Spinal cord (tissue), 10 donors: ENCODE measurements around the gene HIPK2. TPM values are rescaled to one million over a fixed set of nuclear protein-coding genes. Genes with fewer than 3 reads are reported as not detected.
A peak's percentile ranks its signal among the peaks of the same experiment; 100 is the strongest.

Source experiments
- DNase-seq, 6 donors: peaks; one replicate each; pipeline versions ENCODE4 v3.0.0 to v3.0.0-alpha.2; 2013 to 2015; ENCODE audit warnings: low spot score in 6 of 6, low read depth in 4 of 6
- H3K27ac ChIP-seq: one replicate; pipeline ENCODE4 v1.5.1; 2013; ENCODE audit warnings: low read depth, low read length, control low read depth
- H3K27me3 ChIP-seq: one replicate; pipeline ENCODE4 v1.6.1; 2013; ENCODE audit warnings: low read length; ENCODE audit not compliant: control insufficient read depth, insufficient read depth
- H3K36me3 ChIP-seq: one replicate; pipeline ENCODE4 v1.6.1; 2013; ENCODE audit warnings: low read length; ENCODE audit not compliant: control insufficient read depth, insufficient read depth
- H3K4me1 ChIP-seq: one replicate; pipeline ENCODE4 v1.6.1; 2013; ENCODE audit warnings: low read length; ENCODE audit not compliant: control insufficient read depth, insufficient read depth
- H3K4me3 ChIP-seq: one replicate; pipeline ENCODE4 v1.5.1; 2013; ENCODE audit warnings: low read depth, low read length, control low read depth
- H3K9me3 ChIP-seq: one replicate; pipeline ENCODE4 v1.6.1; 2013; ENCODE audit warnings: low read length; ENCODE audit not compliant: control insufficient read depth, insufficient read depth
- WGBS: methylation state at CpG from one replicate; pipeline ENCODE4 v1.1.5; 2013; ENCODE audit warnings: missing lambda C conversion rate; ENCODE audit not compliant: insufficient coverage; 5-methylcytosine and 5-hydroxymethylcytosine counted together
- polyA plus RNA-seq, 2 donors: library from polyadenylated mRNA; unstranded; fragments of 120-200 nt; gene quantifications; one replicate each; pipeline ENCODE4 v1.2.1, GENCODE V29; 2013; ENCODE audit not compliant: insufficient read length in 2 of 2
- total RNA-seq, 2 donors: library from RNA; depleted of rRNA in 1 of 2; stranded (reverse); fragments of 120-200 nt in 1 of 2; fragments of >200 nt in 1 of 2; gene quantifications; one replicate each; pipeline versions ENCODE4 v1.2.3 to v1.2.4, GENCODE V29; 2013 to 2014
- donor health status: healthy.

The HIPK2 gene
- total and polyA plus RNA-seq, 4 donors, result 52.6 to 142 (median 68.6) TPM

- H3K4me3 ChIP-seq, result no peak overlapping the region
- no peaks in the 10 kb centered on the region for H3K9me3 ChIP-seq
- 25% methylated on average over 7 of the region's 8 CpGs for WGBS
- peaks cover 74% of the 10 kb centered on the region for H3K4me1 ChIP-seq
- peaks cover 3% of the 10 kb centered on the region for H3K36me3 ChIP-seq
- H3K27me3 ChIP-seq, result no peaks in the 10 kb centered on the region
- DNase-seq, result no peak
- peak overlapping the region; percentile 49 for H3K27ac ChIP-seq
Measured at GRCh38 chr7:139655305-139655704, 122.5 kb downstream of the HIPK2 start.

DNA sequence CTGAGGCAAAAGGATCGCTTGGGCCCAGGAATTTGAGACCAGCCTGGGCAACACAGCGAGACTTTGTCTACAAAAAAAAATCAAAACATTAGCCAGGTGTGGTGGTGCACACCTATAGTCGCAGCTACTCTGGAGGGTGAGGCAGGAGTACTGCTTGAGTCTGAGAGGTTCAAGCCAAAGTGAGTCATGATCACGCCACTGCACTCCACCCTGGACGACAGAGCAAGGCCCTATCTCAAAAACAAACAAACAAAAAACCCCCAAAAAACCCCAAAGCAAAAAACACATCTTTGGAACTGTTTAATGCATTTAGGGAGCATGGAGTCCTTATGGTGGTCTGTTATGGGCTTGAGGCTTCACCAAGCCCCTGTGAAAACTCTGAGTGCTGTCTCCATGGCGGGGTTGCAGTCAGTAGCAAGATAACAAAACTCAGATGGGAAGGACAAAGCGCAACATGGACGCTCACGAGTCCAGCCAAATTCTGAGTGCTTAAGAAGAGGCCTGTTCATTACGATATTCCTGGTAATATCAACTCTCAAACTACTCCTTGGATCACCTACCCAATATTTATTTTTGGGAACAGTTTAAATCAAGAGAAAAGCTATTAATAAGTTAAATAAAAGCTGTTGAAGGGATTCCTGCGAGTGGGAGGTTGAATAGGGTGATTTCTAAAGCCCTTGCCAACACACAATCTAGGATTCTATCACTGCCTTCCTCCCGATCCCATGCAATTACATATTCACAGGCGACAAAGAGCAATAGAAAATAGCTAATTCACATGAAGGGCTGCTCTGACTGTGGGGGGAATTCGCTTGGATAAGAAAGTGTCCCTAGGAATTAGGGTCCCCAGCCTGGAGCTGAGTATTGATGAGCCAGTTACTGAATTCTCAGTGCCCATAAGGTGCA lies 123.3 kb downstream of the HIPK2 start:
- Histone ChIP-seq H3K4me3 (no peak overlapping the region), H3K36me3 (peaks cover 3% of the 10 kb centered on the region), H3K27me3 (no peaks in the 10 kb centered on the region), H3K4me1 (peaks cover 72% of the 10 kb centered on the region), H3K27ac (peak overlapping the region; percentile 49), H3K9me3 (no peaks in the 10 kb centered on the region)
- no peak for DNase-seq
- WGBS, result 68% methylated on average over 4 of the region's 14 CpGs

GRCh38 chr7:139651914-139652313 lies 125.9 kb downstream of the HIPK2 start:
- H3K36me3 ChIP-seq, result peaks cover 3% of the 10 kb centered on the region
- peak in 1 of 6 donors; percentile 51 for DNase-seq
- no peaks in the 10 kb centered on the region for H3K27me3 ChIP-seq
- peak overlapping the region; percentile 42 for H3K27ac ChIP-seq
- H3K4me1 ChIP-seq, result peaks cover 73% of the 10 kb centered on the region
- WGBS, result 14% methylated on average over 2 of the region's 4 CpGs
- no peak overlapping the region for H3K4me3 ChIP-seq
- H3K9me3 ChIP-seq, result no peaks in the 10 kb centered on the region

- H3K4me1 ChIP-seq, result peaks cover 75% of the 10 kb centered on the region
- no peaks in the 10 kb centered on the region for H3K9me3 ChIP-seq
- DNase-seq, result no peak
- no peaks in the 10 kb centered on the region for H3K27me3 ChIP-seq
- peaks cover 6% of the 10 kb centered on the region for H3K36me3 ChIP-seq
- no peak overlapping the region for H3K4me3 ChIP-seq
- H3K27ac ChIP-seq, result no peak overlapping the region
- WGBS, result 71% methylated on average over 2 of the region's 6 CpGs
Measured at GRCh38 chr7:139651308-139651707, 126.5 kb downstream of the HIPK2 start.

- Histone ChIP-seq H3K27me3 (no peaks in the 10 kb centered on the region), H3K36me3 (peaks cover 6% of the 10 kb centered on the region), H3K4me1 (peaks cover 76% of the 10 kb centered on the region), H3K27ac (no peak overlapping the region), H3K4me3 (no peak overlapping the region), H3K9me3 (no peaks in the 10 kb centered on the region)
- DNase-seq, result no peak
- 68% methylated on average over 7 of the region's 12 CpGs for WGBS
Measured at GRCh38 chr7:139650429-139651100, 127.2 kb downstream of the HIPK2 start.

GRCh38 chr7:139648941-139649425 lies 128.8 kb downstream of the HIPK2 start:
- peak overlapping the region; percentile 64 for H3K27ac ChIP-seq

DNA sequence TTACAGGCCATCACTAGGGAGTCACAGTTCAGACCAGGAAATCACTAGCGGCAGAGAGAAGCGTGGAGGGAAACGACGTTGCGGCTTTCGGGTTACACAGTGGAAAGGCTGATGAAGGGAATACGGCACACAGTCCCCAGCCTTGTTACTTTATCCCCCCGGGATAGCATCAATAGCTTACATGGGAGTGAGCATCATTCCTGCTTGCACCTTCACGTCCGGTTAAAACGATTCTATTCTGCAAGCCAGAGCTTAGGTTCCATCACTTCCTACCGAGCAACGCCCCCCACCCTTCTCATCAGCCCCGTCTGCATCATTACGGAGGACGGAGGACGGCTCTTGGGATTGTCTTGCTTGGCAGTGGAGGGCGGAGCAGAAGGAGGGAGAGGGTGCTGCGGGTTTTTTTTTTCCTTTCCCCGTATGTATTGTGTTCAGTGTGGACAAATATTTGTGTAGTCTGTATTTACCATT lies 129.4 kb downstream of the HIPK2 start:
- H3K4me3 ChIP-seq, result no peak overlapping the region
- peak overlapping the region; percentile 64 for H3K27ac ChIP-seq
- H3K9me3 ChIP-seq, result no peaks in the 10 kb centered on the region
- H3K27me3 ChIP-seq, result no peaks in the 10 kb centered on the region
- peaks cover 10% of the 10 kb centered on the region for H3K36me3 ChIP-seq
- WGBS, result 27% methylated on average over 10 of the region's 20 CpGs
- peak in 1 of 6 donors; percentile 67 for DNase-seq
- H3K4me1 ChIP-seq, result peaks cover 64% of the 10 kb centered on the region

More at GRCh38 chr7:139648941-139649425, 128.8 kb downstream of the HIPK2 start:
- Histone ChIP-seq H3K36me3 (peaks cover 10% of the 10 kb centered on the region), H3K27me3 (no peaks in the 10 kb centered on the region), H3K4me3 (no peak overlapping the region), H3K9me3 (no peaks in the 10 kb centered on the region), H3K4me1 (peaks cover 70% of the 10 kb centered on the region)
- 18% methylated on average over 12 of the region's 14 CpGs for WGBS
- no peak for DNase-seq

- 25% methylated on average over 2 of the region's 2 CpGs for WGBS
- H3K4me3 ChIP-seq, result no peak overlapping the region
- H3K9me3 ChIP-seq, result no peaks in the 10 kb centered on the region
- H3K36me3 ChIP-seq, result peaks cover 10% of the 10 kb centered on the region
- peaks cover 60% of the 10 kb centered on the region for H3K4me1 ChIP-seq
- DNase-seq, result no peak
- peak overlapping the region; percentile 64 for H3K27ac ChIP-seq
- H3K27me3 ChIP-seq, result no peaks in the 10 kb centered on the region
Measured at GRCh38 chr7:139647814-139648390, 129.9 kb downstream of the HIPK2 start.

DNA sequence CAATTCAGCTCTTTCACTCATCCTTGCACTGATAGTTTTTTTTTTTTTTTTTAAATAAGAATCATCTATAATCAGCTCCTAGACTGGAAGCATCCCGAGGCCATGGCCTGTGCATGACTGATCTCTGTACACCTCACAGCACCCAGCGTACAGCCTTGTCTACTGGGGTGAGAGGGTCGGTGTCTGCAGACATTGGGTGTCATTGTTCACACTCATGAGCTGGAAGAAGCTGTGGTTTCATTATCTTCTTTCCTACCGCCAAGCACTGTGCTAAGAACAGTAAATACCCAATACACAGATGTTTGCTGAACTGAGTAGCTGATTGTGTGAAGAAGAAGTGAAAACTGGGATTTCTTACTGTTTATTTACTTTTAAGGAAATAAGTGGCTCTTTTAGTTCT lies 130.7 kb downstream of the HIPK2 start:
- DNase-seq, result no peak
- H3K27ac ChIP-seq, result peak overlapping the region; percentile 29
- no peak overlapping the region for H3K4me3 ChIP-seq
- no peaks in the 10 kb centered on the region for H3K9me3 ChIP-seq
- WGBS, result no CpG with 5 or more reads among the region's 4 CpGs
- H3K36me3 ChIP-seq, result peaks cover 10% of the 10 kb centered on the region
- H3K4me1 ChIP-seq, result peaks cover 54% of the 10 kb centered on the region
- no peaks in the 10 kb centered on the region for H3K27me3 ChIP-seq
